ENCODE results near the gene KCNH6.
A peak's percentile ranks its signal among the peaks of the same experiment; 100 is the strongest.

The KCNH6 gene

GRCh38 chr17:63537001-63537400 is 13.8 kb downstream of the KCNH6 start:
- H3K4me3 ChIP-seq (ENCODE audit: low read depth in 1 of 2, low read length in 2 of 2): no peak overlapping the region
- DNase-seq: no peak
- no peaks in the 10 kb centered on the region for H3K36me3 ChIP-seq (ENCODE audit: insufficient read depth, low read length)
- no peaks in the 10 kb centered on the region for H3K9me3 ChIP-seq (ENCODE audit: insufficient read depth, low read length, severe bottlenecking)
- no peak for ATAC-seq (ENCODE audit: insufficient read depth, low read depth)
- H3K4me1 ChIP-seq (ENCODE audit: insufficient read depth, low read length): no peaks in the 10 kb centered on the region
- H3K27me3 ChIP-seq (ENCODE audit: insufficient read depth, low read length, poor library complexity): peaks cover 3% of the 10 kb centered on the region
- H3K79me2 ChIP-seq (ENCODE audit: insufficient read depth, low read length): no peaks in the 10 kb centered on the region
- H3K27ac ChIP-seq (ENCODE audit: low read length): no peak overlapping the region
- TF ChIP-seq EZH2 (IDR thresholded peaks at IDR 0.05; ENCODE audit: borderline replicate concordance, low read depth, low read length, severe bottlenecking) (no peak), CTCF (IDR thresholded peaks at IDR 0.05; ENCODE audit: borderline replicate concordance, extremely low read depth, low read length, poor library complexity, severe bottlenecking) (no peak)
- no peak overlapping the region for H2AFZ ChIP-seq (ENCODE audit: low read depth, low read length)
- H3K4me2 ChIP-seq (ENCODE audit: insufficient read depth, low read length): no peak overlapping the region
- no peaks in the 10 kb centered on the region; the same call in 1 of the 2 replicates for H4K20me1 ChIP-seq (ENCODE audit: insufficient read depth, low read length)
- no peak overlapping the region for H3K9ac ChIP-seq (ENCODE audit: low read depth, low read length)

- DNase-seq (no peak), ATAC-seq (ENCODE audit: insufficient read depth, low read depth) (0 out of 3 replicates have a peak, but pooled peaks have one; percentile 27)
- Histone ChIP-seq H3K9me3 (ENCODE audit: insufficient read depth, low read length, severe bottlenecking) (no peaks in the 10 kb centered on the region), H4K20me1 (ENCODE audit: insufficient read depth, low read length) (no peaks in the 10 kb centered on the region; the same call in 1 of the 2 replicates), H3K27ac (ENCODE audit: low read length) (no peak overlapping the region), H3K9ac (ENCODE audit: low read depth, low read length) (no peak overlapping the region), H3K4me2 (ENCODE audit: insufficient read depth, low read length) (no peak overlapping the region), H3K79me2 (ENCODE audit: insufficient read depth, low read length) (no peaks in the 10 kb centered on the region), H3K36me3 (ENCODE audit: insufficient read depth, low read length) (no peaks in the 10 kb centered on the region), H3K4me3 (ENCODE audit: low read depth in 1 of 2, low read length in 2 of 2) (no peak overlapping the region), H3K4me1 (ENCODE audit: insufficient read depth, low read length) (no peaks in the 10 kb centered on the region), H2AFZ (ENCODE audit: low read depth, low read length) (no peak overlapping the region), H3K27me3 (ENCODE audit: insufficient read depth, low read length, poor library complexity) (peaks cover 3% of the 10 kb centered on the region)
- TF ChIP-seq CTCF (IDR thresholded peaks at IDR 0.05; ENCODE audit: borderline replicate concordance, extremely low read depth, low read length, poor library complexity, severe bottlenecking): no peak
- no peak for TF ChIP-seq EZH2 (IDR thresholded peaks at IDR 0.05; ENCODE audit: borderline replicate concordance, low read depth, low read length, severe bottlenecking)
These were observed 15.0 kb downstream of the KCNH6 start for GRCh38 chr17:63537991-63538692.

- H3K9ac ChIP-seq (ENCODE audit: low read depth, low read length): no peak overlapping the region
- no peaks in the 10 kb centered on the region for H3K36me3 ChIP-seq (ENCODE audit: insufficient read depth, low read length)
- TF ChIP-seq CTCF (IDR thresholded peaks at IDR 0.05; ENCODE audit: borderline replicate concordance, extremely low read depth, low read length, poor library complexity, severe bottlenecking): no peak
- no peak for TF ChIP-seq EZH2 (IDR thresholded peaks at IDR 0.05; ENCODE audit: borderline replicate concordance, low read depth, low read length, severe bottlenecking)
- H3K79me2 ChIP-seq (ENCODE audit: insufficient read depth, low read length): no peaks in the 10 kb centered on the region
- no peak overlapping the region for H3K4me2 ChIP-seq (ENCODE audit: insufficient read depth, low read length)
- peaks cover 3% of the 10 kb centered on the region for H3K27me3 ChIP-seq (ENCODE audit: insufficient read depth, low read length, poor library complexity)
- ATAC-seq (ENCODE audit: insufficient read depth, low read depth) (no peak), DNase-seq (no peak)
- no peaks in the 10 kb centered on the region for H3K4me1 ChIP-seq (ENCODE audit: insufficient read depth, low read length)
- no peaks in the 10 kb centered on the region; the same call in 1 of the 2 replicates for H4K20me1 ChIP-seq (ENCODE audit: insufficient read depth, low read length)
- H3K4me3 ChIP-seq (ENCODE audit: low read depth in 1 of 2, low read length in 2 of 2): no peak overlapping the region
- H2AFZ ChIP-seq (ENCODE audit: low read depth, low read length): no peak overlapping the region
- H3K9me3 ChIP-seq (ENCODE audit: insufficient read depth, low read length, severe bottlenecking): no peaks in the 10 kb centered on the region
- H3K27ac ChIP-seq (ENCODE audit: low read length): no peak overlapping the region
These were observed 15.8 kb downstream of the KCNH6 start for GRCh38 chr17:63538693-63539595.

Measured in DND-41 (cell line).